ENCODE measurements around the gene RIN1.
"Not testable (repeated sequence)": the region's sequence is repeated elsewhere in the genome, so short reads cannot be mapped to it uniquely, and the experiment has no call there.

The RIN1 gene

DNA sequence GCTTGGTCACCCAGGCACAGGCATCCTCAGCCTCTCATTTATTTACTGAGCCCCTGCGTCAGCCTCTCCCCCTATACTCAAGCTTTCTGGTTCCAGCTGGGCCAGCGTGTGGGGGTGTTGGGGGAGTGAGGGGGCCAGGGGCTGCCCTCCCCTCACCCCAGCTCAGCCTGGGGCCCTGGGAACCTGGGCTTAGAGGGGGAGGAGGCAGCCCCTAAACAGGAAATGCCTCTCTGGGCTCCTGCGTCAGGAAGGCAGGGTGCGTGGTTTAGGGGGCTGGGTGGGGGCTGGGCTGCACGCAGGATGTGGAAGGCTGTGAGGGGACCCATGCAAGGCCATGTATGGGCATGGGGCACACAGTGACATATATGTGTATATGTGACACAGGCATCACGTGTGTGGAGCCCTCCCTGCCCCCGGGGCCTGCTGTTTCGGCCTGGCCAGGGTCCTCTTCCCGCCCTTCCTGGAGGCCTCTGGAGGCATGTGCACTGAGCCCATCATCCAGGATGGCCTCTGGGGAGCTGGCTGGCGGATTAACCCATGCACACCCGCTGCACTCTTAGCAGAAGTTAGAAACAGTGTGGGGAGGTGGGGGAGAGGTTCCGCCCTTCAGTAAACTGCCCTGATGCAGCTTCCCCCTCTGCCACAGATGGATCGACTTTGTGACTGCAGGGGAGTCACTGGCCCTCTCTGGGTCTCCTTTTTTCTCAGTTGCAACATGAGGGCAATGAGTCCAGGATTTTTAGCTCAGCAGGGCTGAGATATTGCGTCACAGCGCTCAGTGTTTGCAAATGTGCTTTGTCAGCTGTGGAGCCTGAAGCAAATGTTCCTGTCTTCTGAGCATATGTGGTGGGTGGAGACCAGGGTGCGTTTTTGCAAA is 18.3 kb downstream of the RIN1 start:
- peak; percentile 75 to 79 for DNase-seq

- DNase-seq = no peak
Measured at GRCh38 chr11:66317322-66317722, 18.9 kb downstream of the RIN1 start.

DNA sequence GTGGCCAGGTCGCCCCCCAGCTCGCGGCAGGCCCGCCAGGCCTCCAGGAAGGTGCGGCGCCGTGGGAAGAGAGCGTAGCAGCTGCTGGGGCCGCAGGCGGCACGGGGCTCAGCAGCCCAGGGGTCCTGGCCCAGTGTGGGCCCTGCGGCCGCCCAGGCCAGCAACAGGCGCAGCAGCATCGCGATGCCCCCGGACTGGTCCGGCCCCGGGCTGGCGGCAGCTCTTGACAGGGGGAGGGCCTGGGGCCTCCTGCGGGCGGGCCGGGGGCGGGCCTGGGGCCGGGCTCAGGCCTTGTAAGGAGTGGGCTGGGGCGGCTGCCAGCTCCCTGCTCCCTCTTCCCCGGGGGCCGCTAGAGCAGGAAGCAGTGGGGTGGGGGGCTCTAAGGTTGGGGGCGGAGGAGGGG is 19.4 kb downstream of the RIN1 start, which contains the start of gene CD248:
Gene CD248 (minus strand): TSS at position 196 of the 403 bp plus-strand sequence. CDS start 17 bp downstream, at position 179.
- no peak for DNase-seq

GRCh38 chr11:66315921-66316811 is 20.1 kb downstream of the RIN1 start:
- DNase-seq = no peak

DNA sequence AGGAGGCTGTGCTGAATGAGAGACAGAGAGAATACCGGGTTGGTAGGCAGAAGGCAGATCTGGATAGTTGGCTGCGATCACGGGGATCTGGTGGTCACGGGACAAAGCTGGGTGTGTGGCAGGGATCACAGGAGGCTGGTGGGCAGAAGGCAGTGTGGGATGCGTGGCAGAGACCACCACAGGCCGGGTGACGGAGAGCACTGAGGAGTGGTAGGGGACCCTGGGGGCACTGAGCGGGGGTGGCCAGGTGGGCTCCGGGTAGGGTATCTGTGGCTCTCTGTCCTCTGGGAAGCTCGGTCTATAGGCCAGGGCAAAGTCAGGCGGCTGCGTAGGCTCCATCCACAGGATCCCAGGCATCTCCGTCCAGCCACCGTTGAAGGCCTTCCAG is 20.7 kb downstream of the RIN1 start:
- no peak for DNase-seq

GRCh38 chr11:66314561-66315497 is 21.4 kb downstream of the RIN1 start:
- no peak for DNase-seq

DNA sequence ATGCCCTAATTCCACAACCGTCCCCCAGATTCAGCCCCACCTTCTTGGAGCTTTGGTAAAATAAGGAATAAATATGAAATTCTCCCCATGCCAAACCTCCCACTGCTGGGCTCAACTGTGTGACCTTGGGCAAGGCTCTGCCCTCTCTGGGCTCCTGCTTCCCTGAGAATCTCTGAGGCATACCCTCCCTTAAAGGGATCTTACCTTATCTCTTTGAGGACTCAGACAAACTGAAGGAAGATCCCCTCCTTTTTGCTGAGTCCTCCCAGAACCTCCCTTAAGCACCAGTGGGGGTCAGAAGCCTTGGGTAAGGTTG is 22.1 kb downstream of the RIN1 start:
- DNase-seq = no peak

DNA sequence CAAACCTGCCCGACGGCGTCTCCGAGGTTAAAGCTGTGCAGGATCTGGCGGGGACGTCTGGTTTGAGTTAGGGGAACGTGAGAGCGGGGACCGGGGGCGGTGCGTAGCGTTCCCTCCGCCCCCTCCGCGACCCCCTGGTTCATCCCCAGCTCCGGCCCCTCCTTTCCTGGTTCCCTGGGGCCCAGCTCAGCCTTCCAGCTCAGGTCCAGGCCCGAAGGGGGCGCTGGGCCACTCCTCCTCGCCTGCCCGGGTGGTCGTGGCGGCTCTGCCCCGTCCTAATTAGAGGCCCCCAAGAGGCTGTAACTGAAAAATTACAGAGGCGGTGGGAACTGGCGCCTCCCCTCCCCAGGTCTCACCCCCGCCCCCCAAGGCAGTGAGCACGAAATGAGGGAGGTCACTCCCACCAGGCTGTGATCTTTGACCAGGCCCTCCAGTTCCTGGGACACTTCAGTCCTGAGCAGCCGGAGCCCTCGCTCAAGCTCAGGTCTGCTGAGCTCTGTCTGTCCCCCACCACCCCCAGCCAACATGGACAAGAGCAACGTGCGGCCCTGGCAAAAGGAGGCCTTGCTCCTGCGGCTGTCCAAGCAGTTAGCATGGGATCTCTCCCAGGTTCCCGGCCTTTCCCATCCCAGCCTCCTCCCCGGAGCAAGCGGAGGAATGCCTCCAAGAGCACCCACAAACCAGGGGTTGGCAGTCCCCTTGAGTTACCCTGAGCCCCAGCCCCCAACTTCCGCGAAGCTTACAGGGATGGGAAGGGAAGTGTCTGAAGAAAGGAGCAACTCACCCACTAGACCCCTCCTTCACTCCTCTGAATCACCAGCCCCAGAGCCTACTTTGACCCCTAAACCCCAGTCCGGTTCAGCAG is 22.7 kb downstream of the RIN1 start:
- no peak for DNase-seq

GRCh38 chr11:66312549-66313320 is 23.5 kb downstream of the RIN1 start:
- DNase-seq = peak; percentile 94 to 95

DNA sequence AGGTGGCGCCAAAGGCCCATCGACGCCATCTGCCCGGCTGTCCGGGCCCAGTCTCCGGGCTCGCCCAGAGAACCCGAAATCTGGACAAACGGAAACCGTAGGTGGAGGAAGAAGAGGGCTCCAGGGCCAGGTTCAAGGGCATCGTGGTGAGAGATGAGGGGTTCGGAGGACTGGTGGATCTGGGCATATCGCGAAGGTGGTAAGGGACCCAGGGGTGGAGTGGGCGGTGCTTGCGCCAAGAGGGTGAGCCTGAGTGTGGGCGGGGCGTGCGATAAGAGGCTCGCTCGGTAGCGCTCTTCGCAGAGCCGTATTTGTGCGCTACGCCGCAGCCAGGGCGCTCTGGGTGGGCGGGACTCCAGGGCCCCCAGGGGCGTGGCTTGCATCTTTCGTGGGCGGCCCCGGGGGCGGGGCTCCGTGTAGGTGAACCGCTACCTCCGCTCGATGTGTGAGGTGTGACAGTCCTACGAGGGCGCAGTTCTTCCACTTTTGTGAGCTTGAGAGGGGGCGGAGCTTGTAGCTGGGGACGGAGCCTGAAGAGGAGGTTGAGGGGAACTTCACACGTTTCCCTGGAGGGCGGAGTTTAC is 24.2 kb downstream of the RIN1 start:
- DNase-seq = peak; percentile 90 to 91

DNA sequence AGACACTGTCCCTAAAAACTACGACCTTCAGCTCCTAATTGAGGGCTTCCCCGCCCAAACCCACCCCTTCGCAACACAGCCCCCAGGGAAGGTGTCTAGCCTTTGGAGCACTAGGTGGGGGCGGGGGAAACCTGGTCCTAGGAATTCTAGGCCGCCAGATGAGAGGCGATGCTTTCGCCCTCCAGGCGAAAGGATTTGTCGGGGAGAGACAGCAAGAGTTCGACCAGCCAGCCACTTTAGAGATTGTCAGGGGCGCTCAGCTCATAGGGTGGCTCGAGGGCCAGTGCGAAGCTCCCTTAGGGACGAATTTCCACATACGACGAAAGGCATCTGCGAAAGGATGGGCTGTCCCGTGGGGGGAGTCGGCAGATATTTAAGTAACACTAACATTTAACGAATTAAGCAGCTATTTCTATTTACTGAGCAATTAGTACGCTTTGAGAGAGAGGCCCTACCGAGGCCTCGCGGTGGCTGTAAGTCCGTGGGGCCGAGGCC is 24.7 kb downstream of the RIN1 start:
- DNase-seq = peak in 1 of 2 experiments; percentile 84

GRCh38 chr11:66310803-66311440 is 25.3 kb downstream of the RIN1 start:
- not testable (repeated sequence) for DNase-seq

DNA sequence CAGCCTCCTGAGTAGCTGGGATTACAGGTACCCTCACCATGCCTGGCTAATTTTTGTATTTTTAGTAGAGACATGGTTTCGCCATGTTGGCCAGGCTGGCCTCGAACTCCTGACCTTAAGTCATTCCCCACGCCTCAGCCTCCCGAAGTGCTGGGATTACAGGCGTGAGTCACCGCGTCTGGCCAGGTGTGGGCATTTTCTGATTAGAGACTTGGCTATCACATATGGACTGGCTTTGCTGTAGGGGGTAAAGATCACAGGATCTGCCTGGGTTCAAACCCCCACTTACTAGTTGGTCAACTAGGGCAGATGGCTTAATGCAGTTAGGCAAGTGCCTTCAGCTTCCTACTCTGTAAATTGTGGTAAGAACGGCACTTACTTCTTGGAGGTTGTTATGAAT is 25.9 kb downstream of the RIN1 start:
- no peak for DNase-seq

DNA sequence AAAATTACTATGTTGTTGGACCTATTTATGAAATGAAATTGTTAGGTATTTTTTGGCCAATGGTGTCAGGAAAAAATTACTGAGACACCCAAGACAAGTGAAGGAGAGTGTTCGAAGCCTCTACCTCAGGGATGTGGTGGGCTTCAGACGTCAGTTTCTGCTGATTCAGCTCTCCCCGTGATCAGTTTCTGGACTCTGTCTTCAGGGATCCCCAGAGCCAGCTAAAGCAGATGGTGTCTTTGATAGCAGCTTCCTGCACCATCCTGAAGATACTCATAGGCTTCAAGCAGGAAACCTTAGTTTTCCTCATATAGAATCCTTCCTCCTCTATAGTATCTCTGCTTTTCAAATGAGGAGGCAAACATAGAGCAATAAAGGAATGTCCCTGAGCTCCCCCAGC is 26.8 kb downstream of the RIN1 start:
- no peak for DNase-seq

- no peak for DNase-seq
Measured at GRCh38 chr11:66302656-66303055, 33.6 kb downstream of the RIN1 start.

DNA sequence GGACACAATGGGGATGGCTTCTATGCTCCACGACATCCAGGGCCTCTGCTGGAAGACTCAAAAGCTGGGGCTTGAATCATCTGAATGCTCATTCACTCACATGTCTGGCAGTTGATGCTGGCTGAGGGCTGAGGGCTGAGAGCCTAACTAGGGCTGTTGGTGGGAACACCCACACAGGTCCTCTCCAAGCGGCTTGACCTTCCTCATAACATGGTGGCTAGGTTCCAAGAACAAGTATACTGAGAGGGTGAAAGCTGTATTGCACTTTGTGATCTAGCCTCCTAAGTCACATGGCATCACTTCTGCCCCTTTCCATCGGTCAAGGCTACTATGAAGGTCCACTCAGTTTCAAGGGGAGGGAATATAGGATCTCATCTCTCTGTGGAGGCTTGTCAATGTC is 37.0 kb downstream of the RIN1 start:
- DNase-seq = no peak

DNA sequence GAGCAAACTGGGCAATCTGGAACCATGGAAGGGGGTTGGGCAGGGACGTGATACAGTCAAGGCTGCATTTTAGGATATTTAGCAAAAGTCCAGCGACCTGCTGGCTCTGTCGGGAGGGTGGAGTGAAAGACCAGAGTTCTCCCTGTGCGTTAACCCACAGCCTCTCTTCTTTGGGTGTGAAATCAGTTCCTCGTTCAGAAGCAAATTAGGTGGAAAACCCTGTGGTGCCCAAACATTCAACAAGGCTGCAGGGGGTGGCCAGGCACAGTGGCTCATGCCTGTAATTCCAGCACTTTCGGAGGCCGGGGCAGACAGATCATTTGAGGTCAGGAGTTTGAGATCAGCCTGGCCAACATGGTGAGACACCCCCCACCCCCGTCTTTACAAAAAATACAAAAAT is 38.6 kb downstream of the RIN1 start:
- DNase-seq = no peak

- no peak for DNase-seq
Measured at GRCh38 chr11:66294626-66295620, 41.3 kb downstream of the RIN1 start.
